Right lobe of liver (tissue), 4 donors: ENCODE data around the gene PHEX.

Experiments
- CTCF ChIP-seq, 4 donors: fragments of 200-600 bp in 3 of 4; fragments of 450-650 bp in 1 of 4; IDR thresholded peaks; one replicate each; pipeline versions ENCODE4 v1.5.1 to v1.8.0; 2016 to 2022; ENCODE audit warnings: antibody characterized with exemption in 4 of 4, mild to moderate bottlenecking in 2 of 4
- POLR2A ChIP-seq: fragments of 450-650 bp; IDR thresholded peaks from one replicate; pipeline ENCODE4 v1.6.1; 2017; ENCODE audit warnings: antibody characterized with exemption, mild to moderate bottlenecking
- donor health status: DM: no; HTN: no; CAD: no.
- donor health status: DM: no; HTN: no; CAD: no.
- donor health status: DM: no; HTN: yes; CAD: no.

GRCh38 chrX:22155126-22155525, 123.0 kb downstream of the PHEX start:
- TF ChIP-seq POLR2A, result no peak
- no peak for TF ChIP-seq CTCF (IDR thresholded peaks at IDR 0.05)
